ENCODE results near the gene SHISA8.
"Not testable (repeated sequence)": the region's sequence is repeated elsewhere in the genome, so short reads cannot be mapped to it uniquely, and the experiment has no call there.

The SHISA8 gene

DNA sequence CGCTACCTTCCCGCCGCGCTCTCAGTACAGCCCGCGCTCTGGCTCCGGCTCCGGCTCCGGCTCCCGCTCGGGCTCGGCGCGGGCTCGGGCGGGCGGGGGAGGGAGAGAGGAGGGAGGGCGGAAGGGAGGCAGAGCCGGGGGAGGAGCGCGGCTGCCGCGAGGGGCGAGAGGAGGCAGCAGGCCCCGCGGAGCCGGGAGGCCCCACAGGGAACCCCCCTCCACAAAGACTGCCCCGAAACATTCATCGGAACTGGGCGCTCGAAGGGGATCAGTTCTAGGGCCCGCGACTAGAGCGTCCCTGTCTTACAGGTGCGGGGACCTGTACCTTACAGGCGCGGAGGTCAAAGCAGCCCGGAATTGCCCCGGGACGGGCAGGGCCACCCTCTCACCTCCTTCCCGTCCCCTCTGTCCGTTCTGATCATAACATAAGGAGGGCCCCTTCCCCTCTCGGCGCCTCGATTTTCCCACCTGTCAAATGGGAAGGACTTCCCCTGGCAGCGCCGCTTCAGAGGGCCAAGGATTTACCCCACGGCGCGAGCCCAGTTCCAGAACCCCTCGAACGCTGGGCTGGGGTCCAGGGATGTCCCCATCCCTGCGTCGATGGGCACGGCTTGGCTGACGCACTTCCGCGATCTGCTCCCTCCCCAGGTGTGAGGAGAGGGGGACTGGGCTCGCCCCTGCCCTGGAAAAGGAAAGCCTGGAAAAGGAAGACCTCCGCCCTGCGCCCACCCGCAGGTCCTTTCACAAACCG, at the start of gene SHISA8:
SHISA8 (minus strand) TSS at position 40 of the 751 bp plus-strand sequence. CDS start 407 bp downstream, outside the sequence.
- peak; percentile 59 to 63 for DNase-seq

DNA sequence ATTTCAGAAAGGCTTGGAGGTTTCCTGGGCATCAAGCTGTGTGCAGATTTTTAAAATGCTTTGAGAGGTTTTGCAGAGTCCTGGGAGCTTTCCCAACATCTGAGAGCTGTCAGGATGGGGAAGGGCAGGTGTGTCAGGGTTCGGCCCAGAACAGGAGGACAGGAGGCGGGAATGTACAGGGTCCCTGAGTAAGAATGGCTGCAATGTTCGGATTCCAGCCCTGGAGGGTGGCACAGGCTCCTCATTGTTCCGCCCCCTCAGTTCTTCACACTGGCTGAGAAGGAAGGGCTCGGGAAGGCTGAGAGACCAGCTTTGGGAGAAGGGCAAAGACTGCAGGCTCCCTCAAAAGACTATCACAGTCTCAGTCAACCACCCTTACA, 49.2 kb upstream of the SHISA8 start:
- no peak for DNase-seq

DNA sequence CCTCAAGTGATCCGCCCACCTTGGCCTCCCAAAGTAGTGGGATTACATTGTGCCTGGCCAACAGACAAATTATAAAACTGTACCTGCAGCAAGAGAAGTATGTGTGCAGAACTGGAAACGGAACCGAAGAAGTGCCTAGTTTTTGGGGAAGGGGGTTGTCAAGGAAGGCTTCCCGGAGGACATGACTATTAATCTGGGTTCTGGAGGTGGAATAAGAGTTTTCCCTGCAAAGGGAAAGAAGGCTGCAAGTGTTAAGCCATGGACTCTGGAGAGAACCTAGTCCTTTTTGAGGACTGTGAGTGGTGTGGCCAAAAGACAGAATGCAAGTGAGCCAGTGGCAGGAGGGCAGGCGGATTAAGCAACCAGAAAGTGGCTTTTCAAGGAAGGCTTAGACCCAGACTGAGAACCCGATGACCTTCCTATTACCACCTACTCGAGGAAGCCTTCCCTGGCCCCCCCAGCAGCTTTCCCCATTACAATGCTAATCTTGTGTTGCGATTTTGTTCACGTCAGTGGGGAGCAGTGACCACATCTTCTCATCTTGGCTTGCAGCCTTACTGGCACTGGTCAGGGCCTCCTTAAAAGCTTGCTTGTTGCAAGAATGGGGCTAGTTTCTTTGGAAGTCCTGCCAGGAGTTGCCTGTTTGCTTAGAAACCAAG, 48.7 kb upstream of the SHISA8 start:
- no peak for DNase-seq

DNA sequence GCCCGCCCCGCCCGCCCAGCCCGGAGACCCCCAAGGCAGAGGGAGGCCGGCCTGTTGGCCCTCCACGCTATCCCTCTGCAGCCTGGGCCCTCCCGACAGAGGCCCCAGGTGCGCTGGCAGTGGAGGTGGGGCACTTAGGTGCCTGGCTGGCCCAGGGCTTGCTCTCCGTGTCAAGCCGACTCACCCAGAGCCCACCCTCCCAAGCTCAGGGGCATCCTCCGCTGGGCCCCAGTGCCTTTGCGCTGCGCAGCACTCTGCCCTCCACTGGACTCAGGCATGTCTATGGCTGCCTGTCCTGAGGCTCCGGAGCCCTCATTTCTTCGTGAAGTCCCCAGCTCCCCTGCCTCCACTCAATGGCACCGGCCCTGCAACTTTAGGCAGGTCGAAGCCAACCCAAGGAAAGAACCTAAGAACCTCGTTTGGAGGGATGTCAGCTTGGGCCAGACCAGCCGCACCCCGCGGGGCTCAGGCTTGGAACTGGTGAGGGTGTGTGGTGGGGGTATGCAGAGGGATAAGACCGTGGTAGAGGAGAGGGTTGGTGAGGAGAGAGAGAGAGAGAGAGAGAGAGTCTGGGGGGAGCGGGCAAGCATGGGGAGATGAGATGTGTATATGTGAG, 43.2 kb upstream of the SHISA8 start:
- no peak for DNase-seq

DNA sequence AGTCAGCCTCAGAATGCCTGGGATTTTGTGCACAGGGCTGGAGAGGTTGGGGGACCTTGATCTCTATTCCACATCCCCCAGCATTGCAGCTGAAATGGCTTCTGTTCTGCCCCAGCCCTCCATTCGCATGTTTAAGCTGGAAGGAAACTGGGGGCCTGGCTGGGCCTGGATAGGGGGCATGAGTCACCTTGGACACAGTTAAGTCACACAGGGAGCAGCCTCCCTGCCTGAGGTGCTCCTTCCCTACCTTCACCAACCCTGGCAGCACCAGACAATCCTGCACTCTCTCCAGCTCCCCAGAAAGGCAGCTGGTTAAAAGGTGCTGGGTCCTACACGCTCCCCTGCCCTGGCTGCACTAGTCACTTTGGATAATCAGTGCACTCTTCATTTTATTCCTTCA, 37.8 kb upstream of the SHISA8 start:
- DNase-seq = no peak

DNA sequence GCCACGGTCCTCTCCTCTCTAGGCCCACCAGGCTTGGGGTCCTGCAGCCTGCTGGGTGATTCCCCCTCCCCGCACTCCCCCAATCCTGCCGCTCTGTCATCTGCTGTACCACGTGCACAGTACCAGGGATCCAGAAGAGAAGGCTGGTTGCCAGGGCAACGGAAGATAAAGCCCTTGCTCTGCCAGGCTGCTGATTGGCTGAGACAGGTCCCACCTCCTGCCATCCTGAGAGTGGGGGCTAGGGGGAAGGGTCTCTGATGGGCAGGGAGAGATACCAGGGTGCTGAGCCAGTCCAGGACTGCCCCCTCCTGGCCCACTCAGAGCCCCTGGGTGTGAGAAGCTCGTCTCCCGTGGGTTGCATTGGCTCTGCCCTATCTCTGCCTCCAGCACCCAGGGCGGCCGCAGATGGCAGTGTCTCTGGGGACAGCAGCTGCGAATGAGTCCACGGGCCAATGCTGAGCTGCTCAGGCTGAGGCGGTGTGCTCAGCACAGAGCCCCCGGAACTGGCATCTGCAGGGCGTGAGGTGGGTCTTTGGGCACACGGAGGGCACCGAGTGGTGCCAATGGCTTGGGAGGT, 37.1 kb upstream of the SHISA8 start, which contains the start of gene SMIM45:
SMIM45 (plus strand) TSS at position 253 of the 577 bp plus-strand sequence.
- no peak for DNase-seq

DNA sequence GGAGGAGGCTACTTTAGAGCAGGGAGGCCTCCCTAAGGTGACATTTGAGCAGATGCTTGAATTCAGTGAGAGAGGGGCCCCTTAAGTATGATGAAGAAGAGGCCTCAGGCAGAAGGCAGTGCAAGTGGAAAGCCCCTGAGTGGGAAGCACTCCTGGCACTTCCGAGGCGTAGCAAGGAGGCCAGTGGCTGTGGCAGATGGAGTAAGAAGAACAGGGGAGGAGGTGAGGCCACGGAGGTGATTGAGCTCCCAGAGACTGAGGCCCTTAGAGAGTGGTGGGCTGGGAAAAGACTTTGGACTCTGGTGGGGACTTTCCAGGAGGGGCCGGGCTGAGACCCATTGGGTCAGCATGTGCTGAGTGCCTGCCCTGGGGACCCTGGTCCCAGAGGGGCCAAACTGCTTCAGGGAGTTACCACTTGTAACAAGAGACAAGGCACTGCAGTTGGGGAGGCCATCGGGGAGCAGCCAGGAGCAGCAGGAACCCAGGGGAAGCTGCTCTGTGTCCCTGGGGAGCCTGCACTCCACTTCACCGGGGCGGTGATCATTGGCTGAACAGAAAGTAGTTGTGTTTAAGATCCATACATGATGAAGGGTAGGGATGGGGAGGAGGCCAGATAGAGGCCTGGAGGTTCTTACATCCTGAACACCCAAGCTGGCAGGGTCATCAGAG, 34.6 kb upstream of the SHISA8 start:
- no peak for DNase-seq

DNA sequence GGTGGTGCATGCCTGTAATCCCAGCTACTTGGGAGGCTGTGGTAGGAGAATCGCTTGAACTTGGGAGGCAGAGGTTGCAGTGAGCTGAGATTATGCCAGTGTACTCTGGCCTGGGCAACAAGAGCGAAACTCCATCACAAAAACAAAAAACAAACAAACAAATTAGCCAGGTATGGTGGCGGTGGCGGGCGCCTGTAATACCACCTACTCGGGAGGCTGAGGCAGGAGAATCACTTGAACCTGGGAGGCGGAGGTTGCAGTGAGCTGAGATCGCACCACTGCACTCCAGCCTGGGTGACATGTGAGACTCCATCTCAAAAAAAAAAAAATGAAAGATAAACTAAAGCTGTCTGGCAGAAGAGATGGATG, 34.0 kb upstream of the SHISA8 start:
- not testable (repeated sequence) for DNase-seq

DNA sequence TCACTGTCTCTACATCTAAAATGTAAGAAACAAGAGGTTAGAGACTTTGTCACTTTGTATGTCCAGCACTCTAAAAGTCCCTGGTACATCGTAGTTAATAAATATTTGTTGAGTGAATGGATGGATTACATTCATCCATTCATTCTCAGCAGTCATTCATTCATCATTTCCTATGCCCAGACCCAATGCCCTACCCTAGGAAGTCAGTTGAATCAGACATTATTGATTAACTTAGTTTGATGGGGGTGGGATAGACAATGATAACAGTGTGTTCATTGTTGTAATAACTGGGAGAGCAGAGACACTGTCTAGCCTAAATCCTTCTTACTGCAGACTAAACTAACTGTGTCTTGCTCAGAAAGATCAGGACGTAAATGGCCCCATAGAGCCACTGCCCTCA, 33.3 kb upstream of the SHISA8 start:
- DNase-seq = no peak

DNA sequence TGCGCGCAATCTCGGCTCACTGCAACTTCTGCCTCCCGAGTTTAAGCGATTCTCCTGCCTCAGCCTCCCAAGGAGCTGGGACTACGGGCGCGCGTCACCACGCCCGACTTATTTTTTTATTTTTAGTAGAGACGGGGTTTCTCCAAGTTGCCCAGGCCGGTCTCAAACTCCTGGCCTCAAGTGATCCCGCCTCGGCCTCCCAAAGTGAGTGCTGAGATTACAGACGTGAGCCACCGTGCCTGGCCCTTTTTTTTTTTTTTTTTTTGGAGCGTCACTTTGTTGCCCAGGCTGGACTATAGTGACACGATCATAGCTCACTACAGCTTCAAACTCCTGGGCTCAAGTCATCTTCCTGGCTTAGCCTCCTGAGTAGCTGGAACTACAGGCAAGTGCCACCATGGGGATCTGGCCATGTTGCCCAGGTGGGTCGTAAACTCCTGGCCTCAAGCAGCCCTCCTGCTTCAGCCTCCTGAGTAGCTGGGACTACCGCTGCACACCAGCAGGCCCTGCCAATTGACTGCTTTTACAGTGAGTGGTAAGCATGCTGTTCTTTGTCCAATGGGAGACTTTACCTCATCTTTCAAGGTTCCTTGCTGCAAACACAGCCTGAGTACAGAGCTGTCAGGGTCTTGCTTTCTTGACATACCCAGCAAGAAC, 32.7 kb upstream of the SHISA8 start:
- DNase-seq = no peak

DNA sequence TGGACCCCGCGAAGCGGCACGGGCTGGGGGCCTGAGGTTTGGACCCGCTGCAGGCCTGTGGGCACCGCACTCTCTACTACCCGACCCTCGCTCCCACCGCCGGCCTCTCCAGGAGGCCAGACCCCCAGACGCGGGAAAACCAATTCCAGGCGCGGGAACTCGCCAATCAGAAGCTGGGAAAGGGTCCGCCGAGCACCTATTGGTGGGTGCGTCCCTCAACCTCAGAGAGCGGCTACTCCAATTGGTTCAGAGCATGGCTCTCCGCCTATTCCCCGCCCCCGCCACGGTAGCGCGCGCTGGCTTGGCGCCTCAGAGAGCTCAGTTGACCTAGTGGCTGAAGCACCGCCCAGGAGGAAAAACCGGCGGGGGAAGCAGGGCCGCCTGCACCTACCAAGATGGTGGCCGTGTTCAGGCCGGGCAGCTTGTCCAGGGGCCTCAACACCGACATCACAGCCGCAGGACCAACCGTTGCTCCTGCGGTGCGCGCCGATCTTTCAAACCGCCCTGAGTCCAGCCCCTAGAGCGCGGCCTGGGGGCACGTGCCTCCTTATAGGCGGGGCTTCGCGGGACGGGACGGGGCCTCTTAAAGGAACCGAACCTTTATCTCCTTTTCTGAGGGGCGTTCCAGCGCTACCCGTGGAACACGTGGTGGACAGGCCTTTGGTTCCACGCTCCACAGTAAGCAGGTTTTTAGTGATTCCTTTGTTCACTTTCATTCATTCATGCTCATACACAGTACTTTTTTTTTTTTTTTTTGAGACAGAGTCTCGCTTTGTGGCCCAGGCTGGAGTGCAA, 32.0 kb upstream of the SHISA8 start, which contains the start of gene CENPM:
CENPM (minus strand) TSS at position 524 of the 795 bp plus-strand sequence; CDS start at position 448, 76 bp downstream.
- DNase-seq = peak; percentile 83 to 84

DNA sequence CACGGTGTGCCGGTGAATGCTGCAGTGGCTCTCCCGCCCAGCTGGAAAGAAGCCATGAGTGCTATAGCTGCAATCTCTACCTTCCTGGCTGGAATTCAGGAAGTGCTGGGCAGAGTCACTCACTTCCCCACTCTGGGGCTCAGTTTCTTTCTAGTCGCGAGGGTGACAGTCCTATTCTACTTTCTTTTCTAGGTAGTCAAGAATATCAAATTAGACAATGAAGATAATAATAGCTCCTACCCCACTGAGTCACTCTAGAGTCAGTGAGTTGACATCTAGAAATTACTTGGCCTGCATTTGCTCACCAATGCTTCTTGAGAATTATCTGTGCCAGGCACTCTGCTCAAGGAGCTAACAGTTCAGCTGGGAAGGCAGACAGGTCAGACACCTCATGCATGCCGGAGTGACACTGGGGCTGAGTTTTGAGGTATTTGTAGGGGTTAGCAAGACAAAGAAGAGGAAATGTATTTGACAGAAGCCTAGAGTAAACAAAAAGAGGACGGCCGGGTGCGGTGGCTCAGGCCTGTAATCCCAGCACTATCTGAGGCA, 28.9 kb upstream of the SHISA8 start:
- no peak for DNase-seq

DNA sequence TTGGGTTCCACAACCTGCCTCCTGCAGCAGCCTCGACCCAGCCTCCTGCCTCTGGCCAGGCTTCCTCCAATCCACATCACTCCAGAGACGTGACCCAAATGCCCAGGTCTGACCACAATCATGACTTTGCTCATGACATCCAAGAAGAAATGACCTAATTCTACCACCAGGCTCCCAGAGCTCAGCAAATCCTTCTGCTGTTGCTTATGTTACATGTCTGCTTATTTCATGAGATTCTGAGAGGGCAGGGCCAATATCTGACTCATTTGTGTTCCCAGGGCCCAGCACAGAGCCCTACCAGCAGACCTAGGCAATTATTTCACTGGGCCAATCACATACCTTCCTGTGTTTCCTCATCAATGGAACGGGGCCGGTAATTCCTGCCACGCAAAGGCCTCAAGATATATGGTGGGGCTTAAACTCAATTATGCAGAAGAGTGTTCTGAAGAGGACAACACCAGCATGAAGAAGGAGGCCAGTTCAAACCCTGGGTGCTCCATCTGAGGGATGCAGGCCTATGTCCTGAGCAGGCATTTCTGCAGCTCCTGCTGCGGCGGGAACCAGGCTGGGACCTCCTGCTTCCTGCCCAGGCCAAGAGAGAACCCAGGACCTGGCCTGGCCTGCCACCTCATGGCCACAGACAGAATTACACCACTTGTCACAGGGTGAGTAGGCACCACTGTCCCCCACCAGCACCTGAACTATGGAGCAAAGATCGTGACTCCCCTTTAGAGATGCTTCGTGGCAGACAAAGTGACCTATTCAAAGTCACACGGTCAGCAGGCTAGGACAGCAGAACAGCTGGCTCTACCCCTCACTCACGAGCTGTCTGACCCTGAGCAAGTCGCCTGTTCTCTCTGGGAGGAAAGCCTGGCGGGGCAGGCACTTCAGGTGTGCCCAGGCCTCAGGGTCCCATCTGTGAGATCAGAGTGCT, 26.2 kb upstream of the SHISA8 start:
- peak; percentile 82 to 84 for DNase-seq

DNA sequence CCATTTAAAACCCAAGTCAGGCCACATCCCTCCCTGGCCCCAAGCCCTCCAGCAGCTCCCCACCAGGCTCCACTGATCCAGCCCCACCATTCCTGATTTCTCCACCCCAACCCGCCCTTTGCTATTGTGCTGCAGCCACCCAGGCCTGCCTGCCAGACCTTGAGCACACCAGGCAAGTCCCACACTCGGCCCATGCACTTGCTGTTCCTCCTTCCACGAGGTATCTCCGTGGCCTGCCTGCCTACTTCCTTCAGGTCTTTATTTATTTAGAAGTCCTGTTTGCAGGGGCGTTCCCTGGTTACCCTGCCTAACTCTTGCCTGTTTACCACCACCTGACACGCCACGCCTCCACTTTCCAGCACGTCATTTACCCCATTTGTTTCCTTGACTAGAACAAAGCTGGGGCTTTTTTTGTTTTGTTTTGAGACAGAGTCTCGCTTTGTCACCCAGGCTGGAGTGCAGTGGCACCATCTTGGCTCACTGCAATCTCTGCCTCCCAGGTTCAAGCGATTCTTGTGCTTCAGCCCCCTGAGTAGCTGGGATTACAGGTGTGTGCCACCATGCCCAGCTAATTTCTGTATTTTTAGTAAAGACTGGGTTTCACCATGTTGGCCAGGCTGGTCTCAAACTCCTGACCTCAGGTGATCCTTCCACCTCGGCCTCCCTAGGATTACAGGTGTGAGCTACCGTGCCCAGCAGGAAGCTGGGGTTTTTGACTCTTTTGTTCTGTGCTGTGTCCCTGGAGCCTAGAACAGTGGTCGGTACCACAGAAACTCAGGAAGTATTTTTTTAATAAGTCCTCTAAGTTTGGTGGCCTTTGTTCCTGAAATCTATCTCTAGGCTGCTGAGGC, 25.3 kb upstream of the SHISA8 start:
- peak; percentile 98 for DNase-seq

DNA sequence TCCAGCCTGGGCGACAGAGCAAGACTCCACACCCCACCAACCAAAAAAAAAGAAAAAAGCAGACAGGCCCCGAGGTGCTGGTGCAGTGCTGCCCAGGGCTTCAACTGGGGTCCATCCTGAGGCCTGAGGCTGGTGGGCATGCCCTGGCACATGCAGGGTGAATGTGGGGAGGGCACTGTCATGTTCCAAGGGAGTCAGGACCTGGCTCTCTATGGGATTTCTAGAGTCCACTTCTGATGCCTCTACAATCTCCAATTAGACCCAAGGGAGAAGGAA, 22.0 kb upstream of the SHISA8 start:
- DNase-seq = no peak

DNA sequence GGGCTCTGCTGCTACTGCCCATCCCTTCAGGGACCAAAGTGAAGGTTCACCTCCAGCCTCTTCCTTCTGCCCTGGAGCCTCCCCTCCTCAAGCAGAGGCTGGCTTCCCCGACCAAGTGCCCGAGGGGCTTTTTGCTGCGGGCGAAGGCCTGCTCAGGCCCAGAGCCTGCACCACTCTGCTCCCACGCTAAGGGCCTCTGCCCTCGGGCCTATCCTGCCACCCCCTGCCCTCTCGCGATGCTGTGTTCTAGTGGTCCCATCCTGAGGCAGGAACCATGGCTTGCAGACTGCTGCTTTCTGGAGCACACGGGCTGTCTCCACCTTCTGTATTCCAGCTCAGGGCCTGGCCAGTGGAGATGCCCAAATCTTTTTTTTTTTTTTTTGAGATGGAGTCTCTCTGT, 20.6 kb upstream of the SHISA8 start:
- DNase-seq = no peak

DNA sequence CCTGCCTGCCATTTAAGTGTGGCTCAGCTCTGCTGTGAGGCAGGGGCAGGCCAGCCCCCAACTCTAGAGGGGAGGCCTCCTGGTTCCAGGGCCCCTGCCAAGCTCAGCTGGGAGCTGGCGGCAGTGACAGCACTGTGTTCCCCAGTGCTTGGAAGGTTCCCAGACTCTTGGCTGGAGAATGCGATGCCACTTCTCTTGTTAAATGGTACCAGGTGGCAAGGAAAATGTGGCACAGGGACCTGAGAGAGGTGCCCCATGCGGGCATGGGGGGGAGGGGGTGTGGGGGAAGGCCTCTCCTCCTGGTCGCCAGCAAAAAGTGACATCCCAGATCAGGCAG, 20.1 kb upstream of the SHISA8 start:
- no peak for DNase-seq

DNA sequence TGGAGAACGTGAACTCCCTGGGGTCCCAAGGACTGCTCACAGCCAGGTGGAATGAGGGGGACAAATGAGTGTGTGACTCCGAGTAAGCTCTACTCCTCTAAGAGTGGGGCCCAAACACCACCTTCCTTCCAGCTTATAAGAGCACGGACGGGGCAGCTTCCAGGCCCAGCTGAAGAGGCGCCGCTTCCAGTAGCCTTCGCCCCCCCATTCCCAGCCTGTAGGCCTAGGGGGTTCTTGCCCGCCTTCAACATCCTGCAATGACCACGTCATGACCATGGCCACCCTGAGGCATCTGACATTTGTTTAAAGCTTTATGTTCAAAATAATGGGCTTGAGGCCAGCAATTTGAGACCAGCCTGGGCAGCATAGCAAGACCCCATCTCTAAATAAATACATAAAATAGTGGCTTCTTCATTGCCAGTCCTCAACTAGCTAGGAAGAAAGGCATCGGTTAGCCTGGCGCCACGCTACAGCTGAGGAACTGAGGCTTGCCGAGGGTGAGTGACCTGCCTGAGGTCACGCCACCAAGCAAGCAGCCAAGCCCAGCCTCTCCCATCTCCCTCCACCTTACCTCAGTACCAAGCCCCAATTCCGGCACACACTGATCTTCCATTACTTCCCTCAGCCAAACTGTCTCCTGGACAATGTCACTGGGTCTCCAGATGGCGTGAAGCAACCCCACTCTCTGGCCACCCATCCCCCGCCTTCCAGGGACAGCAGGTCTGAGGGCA, 19.6 kb upstream of the SHISA8 start:
- DNase-seq = no peak
